Vagina (tissue), 2 donors: ENCODE data around the gene NACC2.

Experiments used
- POLR2A ChIP-seq, 2 donors: fragments of 450-650 bp; IDR thresholded peaks; one replicate each; pipeline ENCODE4 v1.6.1; 2017; ENCODE audit warnings: antibody characterized with exemption in 2 of 2, mild to moderate bottlenecking in 2 of 2, moderate library complexity in 2 of 2
- POLR2AphosphoS5 ChIP-seq, 2 donors: sonication (generic); formaldehyde crosslinking; IDR thresholded peaks; one replicate each; pipeline ENCODE4 v1.9.0; 2017; ENCODE audit warnings: antibody characterized with exemption in 2 of 2, mild to moderate bottlenecking in 2 of 2, low read depth in 1 of 2; ENCODE audit not compliant: insufficient read depth in 1 of 2
- TF ChIP-seq, protein P1 (sequence below), 3 experiments: fragments of 450-650 bp in 2 of 3; fragments of 200-600 bp in 1 of 3; sonication (generic) in 1 of 3; IDR thresholded peaks; one replicate each; pipeline ENCODE4 v1.5.1; 2017 to 2019; ENCODE audit warnings: antibody characterized with exemption in 3 of 3, mild to moderate bottlenecking in 2 of 3, moderate library complexity in 2 of 3

DNA sequence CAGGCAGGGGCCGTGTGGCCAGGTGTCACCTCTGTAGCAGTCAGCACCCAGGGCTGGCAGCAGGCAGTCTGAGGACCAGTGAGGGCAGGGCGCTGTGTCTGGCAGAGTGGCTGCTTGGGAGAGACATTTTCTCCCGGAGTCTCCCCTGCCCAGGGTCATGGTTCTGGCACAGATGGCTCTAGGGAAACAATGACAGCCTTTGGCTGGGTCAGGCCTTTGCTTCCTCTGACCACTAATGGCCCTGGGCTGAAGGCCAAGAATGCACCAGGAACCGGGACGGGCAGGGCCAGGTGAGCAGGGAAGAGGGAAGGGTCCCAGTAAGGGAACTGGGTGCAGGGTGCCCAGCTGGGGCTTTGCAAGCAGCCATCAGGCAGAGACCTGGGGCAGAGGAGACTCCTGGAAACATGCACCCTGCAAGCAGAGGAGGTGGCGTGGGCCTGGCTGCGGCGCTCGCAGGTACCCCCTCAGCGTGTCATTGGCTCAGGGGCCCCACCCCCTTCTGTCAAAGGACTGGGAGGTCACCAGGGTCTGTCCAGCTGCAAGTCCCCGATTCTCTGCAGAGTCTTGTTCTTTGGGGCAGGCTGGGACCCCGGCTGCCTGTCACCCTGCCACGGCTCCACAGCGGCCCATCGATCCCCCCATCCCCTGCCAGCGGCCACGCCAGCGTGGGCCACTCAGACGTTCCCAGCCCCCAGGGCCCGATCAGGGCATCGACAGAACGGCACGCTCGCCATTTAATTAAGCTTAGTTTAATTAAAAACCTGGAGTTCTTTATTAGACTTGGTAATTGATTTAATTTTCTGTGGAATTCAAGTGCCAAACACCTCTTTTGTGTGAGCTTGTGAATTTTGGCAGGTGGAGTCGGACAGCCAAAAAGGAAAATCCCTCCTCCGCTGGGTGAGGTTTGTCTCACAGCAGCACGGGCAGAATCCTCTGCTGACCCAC is 42.5 kb upstream of the NACC2 start:
- TF ChIP-seq, protein P1, sequence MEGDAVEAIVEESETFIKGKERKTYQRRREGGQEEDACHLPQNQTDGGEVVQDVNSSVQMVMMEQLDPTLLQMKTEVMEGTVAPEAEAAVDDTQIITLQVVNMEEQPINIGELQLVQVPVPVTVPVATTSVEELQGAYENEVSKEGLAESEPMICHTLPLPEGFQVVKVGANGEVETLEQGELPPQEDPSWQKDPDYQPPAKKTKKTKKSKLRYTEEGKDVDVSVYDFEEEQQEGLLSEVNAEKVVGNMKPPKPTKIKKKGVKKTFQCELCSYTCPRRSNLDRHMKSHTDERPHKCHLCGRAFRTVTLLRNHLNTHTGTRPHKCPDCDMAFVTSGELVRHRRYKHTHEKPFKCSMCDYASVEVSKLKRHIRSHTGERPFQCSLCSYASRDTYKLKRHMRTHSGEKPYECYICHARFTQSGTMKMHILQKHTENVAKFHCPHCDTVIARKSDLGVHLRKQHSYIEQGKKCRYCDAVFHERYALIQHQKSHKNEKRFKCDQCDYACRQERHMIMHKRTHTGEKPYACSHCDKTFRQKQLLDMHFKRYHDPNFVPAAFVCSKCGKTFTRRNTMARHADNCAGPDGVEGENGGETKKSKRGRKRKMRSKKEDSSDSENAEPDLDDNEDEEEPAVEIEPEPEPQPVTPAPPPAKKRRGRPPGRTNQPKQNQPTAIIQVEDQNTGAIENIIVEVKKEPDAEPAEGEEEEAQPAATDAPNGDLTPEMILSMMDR (IDR thresholded peaks at IDR 0.05), result no peak
- no peak for TF ChIP-seq POLR2AphosphoS5 (IDR thresholded peaks at IDR 0.05; ENCODE audit: insufficient read depth in 1 of 2, low read depth in 1 of 2)
- no peak for TF ChIP-seq POLR2A (IDR thresholded peaks at IDR 0.05)
